GM21723 (cell line): ENCODE data around the gene HTATSF1.

Experiments
- ATAC-seq: cut with Tn5 transposase; IDR thresholded peaks from one replicate; pipeline ENCODE4 v1.9.1; 2021; ENCODE audit warnings: mild to moderate bottlenecking, moderate library complexity; ENCODE audit not compliant: unreplicated experiment

Gene HTATSF1

GRCh38 chrX:136495043-136495442 lies 2.3 kb upstream of the HTATSF1 start:
- no peak for ATAC-seq

- ATAC-seq = no peak
Measured at GRCh38 chrX:136496186-136496763, 1.1 kb upstream of the HTATSF1 start.

- peak; percentile 81 for ATAC-seq
Measured at GRCh38 chrX:136496764-136497555, 432 bp upstream of the HTATSF1 start.

- no peak for ATAC-seq
Measured at GRCh38 chrX:136519069-136519468, 21.7 kb downstream of the HTATSF1 start.

GRCh38 chrX:136523770-136524169 lies 26.4 kb downstream of the HTATSF1 start:
- ATAC-seq = no peak

GRCh38 chrX:136525738-136526606 lies 28.6 kb downstream of the HTATSF1 start:
- ATAC-seq = no peak

GRCh38 chrX:136528645-136529315 lies 31.4 kb downstream of the HTATSF1 start:
- no peak for ATAC-seq

- no peak for ATAC-seq
Measured at GRCh38 chrX:136529795-136530194, 32.4 kb downstream of the HTATSF1 start.

- no peak for ATAC-seq
Measured at GRCh38 chrX:136531951-136532350, 34.6 kb downstream of the HTATSF1 start, which contains the start of gene VGLL1. Gene VGLL1 (plus strand): TSS chrX:136532215. CDS start chrX:136536021, 3,806 bp downstream.

- no peak for ATAC-seq
Measured at GRCh38 chrX:136534131-136534530, 36.7 kb downstream of the HTATSF1 start.

- no peak for ATAC-seq
Measured at GRCh38 chrX:136538811-136539210, 41.4 kb downstream of the HTATSF1 start.

GRCh38 chrX:136540226-136540625 lies 42.8 kb downstream of the HTATSF1 start:
- ATAC-seq = no peak

- no peak for ATAC-seq
Measured at GRCh38 chrX:136541294-136541693, 43.9 kb downstream of the HTATSF1 start.

- ATAC-seq = no peak
Measured at GRCh38 chrX:136542281-136542680, 44.9 kb downstream of the HTATSF1 start.

GRCh38 chrX:136546371-136546781 lies 49.0 kb downstream of the HTATSF1 start:
- ATAC-seq = no peak

GRCh38 chrX:136549226-136549625 lies 51.8 kb downstream of the HTATSF1 start:
- no peak for ATAC-seq

- no peak for ATAC-seq
Measured at GRCh38 chrX:136551410-136551809, 54.0 kb downstream of the HTATSF1 start.

GRCh38 chrX:136555694-136556093 lies 58.3 kb downstream of the HTATSF1 start:
- ATAC-seq = no peak
